Smooth muscle cell of the brain vasculature (primary cell): ENCODE data around the gene NCKAP5.

Experiments
- DNase-seq: peaks from one replicate; pipeline ENCODE4 v3.0.0-alpha.2; 2012; ENCODE audit warnings: low read depth, low spot score

Gene NCKAP5

DNA sequence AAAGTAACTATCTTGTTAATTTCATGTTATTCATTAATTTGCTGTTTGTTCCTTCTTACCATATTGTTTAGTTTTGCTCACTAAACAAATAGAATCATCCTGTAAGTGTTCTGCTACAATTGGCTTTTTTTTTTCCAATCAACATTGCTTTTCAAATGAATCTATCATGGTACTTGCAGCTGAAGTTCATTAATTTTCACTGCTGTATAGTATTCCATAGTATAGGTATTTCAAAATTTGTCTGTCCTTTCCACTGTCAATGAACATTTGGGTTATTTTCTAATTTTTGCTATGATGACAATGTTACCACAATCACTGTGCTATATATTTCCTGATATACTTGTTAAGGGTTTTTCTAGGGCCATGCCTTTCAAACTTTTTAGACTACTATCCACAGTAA is 809.3 kb downstream of the NCKAP5 start:
- DNase-seq, result no peak

DNA sequence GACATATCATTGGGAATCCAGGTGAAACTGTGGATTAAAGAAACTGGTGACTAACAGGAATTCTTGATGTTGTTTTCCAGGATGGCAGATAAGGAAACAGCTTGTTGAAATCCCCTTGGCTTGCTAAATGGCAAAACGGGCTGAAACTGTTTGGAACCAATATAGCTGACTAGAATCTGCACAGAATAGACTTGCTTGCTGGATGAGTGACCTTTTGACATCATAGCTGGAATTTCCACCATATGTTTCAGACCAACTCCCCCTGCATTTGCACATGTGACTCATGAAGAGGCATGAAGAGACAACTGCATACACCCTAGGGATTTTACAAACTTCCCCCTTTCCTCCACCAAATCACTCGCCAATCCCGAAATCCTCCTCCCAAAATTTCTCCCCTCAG is 810.6 kb downstream of the NCKAP5 start:
- no peak for DNase-seq

GRCh38 chr2:132757002-132757589 is 811.2 kb downstream of the NCKAP5 start:
- no peak for DNase-seq

- no peak for DNase-seq
Measured at GRCh38 chr2:132754867-132755472, 813.3 kb downstream of the NCKAP5 start.

- DNase-seq, result no peak
Measured at GRCh38 chr2:132754392-132754791, 813.9 kb downstream of the NCKAP5 start.

- DNase-seq, result no peak
Measured at GRCh38 chr2:132752421-132753206, 815.6 kb downstream of the NCKAP5 start.

- no peak for DNase-seq
Measured at GRCh38 chr2:132751836-132752235, 816.4 kb downstream of the NCKAP5 start.

DNA sequence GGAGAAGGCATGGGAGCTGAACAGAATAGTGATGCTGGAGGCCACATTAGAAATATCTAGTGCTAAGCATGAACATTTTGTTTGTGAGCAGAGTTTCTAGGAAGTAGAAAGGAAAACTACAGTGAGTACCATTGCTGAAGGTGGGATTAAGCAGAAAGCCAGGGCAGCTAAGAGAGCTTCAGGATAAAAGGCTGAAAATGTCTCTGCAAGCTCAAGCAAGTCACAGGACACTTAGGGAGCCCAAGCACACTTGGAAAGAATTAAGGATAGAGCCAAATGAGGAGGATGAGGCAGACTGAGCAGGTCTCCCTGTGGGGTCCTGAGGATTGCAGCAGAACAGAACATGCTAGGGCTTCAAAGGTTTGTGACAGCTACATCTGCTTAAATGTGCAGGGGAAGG is 817.7 kb downstream of the NCKAP5 start:
- DNase-seq, result no peak

DNA sequence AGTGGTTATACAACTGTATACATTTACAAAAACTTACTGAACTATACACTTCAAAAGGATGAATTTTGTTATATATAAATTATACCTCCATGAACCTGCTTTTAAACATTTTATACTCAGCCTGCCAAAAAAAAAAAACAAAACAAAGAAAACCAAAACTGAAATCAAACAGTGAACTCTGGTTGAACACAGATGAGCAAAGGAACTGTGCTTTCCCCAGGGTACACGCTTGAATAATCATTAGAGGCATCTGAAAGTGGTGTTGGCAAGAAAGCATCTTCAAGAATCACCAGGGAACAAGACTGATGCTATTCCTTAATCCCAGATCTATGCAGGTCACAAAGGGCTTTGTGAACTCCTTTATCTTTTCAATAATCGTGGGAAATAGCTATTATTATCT is 821.2 kb downstream of the NCKAP5 start:
- DNase-seq, result no peak

DNA sequence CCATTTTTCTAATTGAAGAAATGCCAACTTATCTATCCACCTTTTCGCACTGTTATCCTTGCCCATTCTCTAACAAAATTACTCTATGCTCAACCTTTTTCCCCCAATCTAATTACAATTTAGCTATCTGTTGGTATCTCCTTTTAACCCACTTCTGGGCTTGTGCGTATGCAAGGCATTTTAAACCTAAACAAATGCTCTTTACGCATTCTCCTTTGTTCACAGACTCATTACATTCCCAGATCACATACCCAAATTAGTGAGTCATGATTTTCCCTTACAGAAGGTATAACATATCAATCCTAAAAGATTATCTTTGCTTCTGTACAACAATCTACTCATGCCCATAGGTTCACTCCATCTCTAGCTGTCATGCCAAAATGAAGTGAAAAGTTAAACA is 826.5 kb downstream of the NCKAP5 start:
- no peak for DNase-seq

- DNase-seq, result no peak
Measured at GRCh38 chr2:132740081-132740720, 828.1 kb downstream of the NCKAP5 start.

DNA sequence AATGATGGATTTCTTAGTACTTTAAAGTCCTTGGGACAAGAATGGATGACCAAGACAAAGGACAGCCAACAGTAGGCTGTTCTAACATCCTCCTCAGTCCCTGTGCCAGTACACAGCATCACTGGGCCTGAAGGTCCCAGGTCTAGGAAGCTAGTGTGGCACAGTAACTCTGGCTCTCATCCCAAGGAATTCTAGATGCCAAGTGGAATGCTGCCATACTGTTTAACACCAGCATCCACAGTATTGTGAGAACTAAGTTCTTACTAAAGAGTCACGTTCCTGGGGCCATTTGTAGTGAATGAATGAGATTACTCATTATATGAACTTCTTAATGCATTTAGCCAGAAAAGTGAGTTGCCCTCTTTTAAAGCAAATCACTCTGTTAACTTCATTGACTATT is 830.0 kb downstream of the NCKAP5 start:
- no peak for DNase-seq

- no peak for DNase-seq
Measured at GRCh38 chr2:132736059-132736458, 832.2 kb downstream of the NCKAP5 start.

DNA sequence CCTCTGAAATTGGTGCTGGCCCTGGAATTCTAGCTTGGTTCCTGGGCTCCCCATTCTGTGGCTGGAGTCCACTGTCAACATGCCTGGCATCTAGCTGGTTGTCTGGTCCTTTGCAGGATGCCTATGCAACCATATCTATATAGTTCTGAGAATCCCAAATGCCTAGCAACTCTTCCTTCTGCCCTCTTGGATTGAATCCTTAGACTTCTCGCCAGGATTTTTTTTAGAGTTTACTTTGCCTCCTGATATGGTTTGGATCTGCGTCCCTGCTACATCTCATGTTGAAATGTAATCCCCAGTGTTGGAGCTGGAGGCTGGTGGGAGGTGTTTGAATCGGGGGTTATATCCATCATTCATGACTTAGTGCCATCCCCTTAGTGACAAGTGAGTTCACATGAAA is 833.3 kb downstream of the NCKAP5 start:
- no peak for DNase-seq

DNA sequence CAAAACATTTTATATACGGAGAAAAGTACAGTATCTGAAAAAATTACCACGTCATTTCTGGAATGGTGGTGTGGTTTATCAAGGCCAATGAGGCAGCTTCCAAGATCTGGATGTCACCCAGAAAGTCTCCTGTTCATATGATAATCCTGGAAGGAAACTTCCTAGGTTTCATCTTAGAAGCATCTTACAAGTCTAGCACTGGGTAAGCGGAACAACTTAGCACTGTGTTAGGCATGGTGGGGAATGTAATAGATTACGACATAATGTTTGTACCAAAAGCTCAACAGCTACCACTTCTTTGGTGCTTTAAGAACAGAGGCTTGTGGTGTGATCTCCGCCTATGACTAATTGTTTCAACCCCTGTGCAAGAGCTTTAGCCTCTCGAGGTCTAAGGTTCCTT is 835.2 kb downstream of the NCKAP5 start:
- no peak for DNase-seq

GRCh38 chr2:132732694-132733093 is 835.6 kb downstream of the NCKAP5 start:
- DNase-seq, result no peak

GRCh38 chr2:132731441-132731840 is 836.8 kb downstream of the NCKAP5 start:
- DNase-seq, result no peak

DNA sequence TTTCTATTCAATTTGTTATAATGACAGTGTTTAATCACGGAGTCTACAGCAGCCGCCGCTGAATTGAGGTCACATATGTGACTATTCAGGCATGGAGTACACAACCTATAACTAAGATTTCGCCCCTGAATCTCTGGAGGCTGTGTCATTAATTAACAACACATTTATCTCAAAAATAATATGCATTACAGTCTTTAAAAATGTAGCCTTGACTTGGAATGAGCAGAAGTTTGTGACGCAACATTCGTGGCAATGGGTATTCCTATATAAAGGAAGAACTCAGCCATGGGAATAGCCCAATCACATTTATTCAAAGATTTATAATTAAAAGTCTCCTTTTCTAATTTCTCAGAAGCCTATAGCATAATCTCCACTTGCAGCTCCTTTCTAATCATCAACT is 837.7 kb downstream of the NCKAP5 start:
- no peak for DNase-seq

DNA sequence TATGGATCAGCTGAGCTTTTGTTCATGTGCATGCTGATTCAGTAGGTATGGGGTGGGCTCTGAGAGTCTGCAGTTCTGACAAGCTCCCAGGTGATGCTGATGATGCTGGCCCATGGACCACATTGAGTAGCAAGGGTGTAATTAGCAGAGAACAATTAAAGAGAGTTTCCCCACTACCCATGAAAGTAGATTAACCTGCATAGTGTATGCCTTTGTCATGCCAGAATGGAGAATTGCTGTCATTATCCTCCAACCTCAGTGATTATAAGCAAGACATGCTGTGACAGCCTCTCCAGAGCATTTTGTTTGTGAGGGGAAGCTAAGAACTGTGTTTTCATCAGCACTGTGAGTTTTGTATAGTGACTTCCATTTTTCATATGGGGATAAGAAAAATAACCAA is 838.7 kb downstream of the NCKAP5 start:
- no peak for DNase-seq

DNA sequence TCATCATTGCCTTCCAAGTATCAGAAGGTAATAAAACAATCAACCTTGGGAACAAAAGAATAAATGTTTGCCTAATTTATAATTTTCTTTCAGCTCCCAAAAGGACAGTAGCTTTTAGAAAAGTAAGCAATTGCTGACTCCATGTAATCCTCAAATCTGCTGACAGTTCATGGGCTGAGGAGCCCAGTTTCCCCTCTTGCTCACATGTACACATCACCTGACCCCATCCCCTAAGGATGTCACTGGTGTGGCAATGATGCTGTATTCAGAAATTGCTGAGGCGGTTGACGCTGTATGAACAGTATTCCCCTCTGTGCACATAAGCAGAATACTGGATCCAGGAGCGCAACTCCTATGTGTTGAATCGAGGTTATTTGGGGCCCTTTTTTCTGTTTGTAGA is 842.1 kb downstream of the NCKAP5 start:
- DNase-seq, result no peak

DNA sequence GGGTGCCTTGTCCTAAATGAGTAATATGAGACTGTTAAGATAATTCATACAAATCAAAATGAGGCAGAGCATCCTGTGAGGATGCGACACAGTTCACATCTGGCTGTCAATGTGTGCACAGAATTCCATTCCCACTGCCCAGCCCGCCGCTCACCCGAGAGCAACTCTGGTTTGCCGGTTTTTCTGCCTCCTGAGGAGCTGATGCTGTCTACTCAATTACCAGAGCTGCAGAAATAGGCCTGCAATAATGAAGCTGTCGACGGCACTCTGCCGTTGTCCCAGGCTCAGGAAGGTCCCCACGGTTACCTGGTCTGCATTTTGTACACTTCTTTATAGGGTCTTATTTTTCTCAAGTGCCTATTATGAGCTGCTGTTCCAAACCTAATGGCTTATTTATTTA is 842.5 kb downstream of the NCKAP5 start:
- no peak for DNase-seq

DNA sequence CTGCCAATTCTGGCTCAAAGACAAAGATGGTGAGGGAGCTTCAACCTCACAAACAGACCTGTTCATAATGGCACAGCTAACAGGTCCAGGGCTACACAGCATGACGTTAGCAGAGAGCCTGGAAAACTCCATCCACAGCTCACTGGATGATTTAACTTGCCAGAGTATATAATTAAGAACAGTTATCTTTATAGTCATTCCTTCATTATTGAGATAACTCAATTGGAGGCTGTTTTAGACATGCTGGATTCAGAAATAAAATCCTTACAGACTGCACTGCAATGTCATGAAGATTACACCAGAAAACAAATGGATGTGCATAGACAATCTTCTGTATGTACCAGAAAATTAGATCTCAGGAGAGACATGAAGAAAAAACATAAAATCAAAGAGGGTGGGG is 843.1 kb downstream of the NCKAP5 start:
- DNase-seq, result no peak

GRCh38 chr2:132721938-132722337 is 846.3 kb downstream of the NCKAP5 start:
- DNase-seq, result no peak
